Suppressor macrophage treated with lipopolysaccharide for 1 hour (primary cell): ENCODE measurements around the gene GPR55.

ENCODE experiments used
- DNase-seq, 3 donors: peaks; one replicate each; pipeline ENCODE4 v3.0.0-alpha.2; 2020 to 2022

GPR55 gene

DNA sequence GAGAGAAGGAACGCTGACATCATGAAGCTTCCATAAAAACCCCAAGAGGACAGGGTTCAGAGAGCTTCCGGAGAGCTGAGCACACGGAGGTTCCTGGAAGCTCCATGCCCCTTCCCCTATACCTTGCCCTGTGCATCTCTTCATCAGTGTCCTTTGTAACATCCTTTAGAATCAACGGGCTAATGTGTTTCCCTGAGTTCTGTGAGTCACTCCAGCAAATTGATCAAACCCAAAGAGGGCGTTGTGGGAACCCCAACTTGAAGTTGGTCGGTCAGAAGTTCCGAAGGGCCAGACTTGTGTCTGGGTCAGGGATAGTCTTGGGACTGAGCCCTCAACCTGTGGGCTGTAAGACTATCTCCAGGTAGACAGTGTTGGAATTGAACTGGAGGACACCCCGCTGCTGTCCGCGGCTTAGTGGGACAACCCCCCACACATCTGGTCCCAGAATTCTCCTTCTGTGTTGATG lies 25.9 kb upstream of the GPR55 start:
- DNase-seq, result no peak

DNA sequence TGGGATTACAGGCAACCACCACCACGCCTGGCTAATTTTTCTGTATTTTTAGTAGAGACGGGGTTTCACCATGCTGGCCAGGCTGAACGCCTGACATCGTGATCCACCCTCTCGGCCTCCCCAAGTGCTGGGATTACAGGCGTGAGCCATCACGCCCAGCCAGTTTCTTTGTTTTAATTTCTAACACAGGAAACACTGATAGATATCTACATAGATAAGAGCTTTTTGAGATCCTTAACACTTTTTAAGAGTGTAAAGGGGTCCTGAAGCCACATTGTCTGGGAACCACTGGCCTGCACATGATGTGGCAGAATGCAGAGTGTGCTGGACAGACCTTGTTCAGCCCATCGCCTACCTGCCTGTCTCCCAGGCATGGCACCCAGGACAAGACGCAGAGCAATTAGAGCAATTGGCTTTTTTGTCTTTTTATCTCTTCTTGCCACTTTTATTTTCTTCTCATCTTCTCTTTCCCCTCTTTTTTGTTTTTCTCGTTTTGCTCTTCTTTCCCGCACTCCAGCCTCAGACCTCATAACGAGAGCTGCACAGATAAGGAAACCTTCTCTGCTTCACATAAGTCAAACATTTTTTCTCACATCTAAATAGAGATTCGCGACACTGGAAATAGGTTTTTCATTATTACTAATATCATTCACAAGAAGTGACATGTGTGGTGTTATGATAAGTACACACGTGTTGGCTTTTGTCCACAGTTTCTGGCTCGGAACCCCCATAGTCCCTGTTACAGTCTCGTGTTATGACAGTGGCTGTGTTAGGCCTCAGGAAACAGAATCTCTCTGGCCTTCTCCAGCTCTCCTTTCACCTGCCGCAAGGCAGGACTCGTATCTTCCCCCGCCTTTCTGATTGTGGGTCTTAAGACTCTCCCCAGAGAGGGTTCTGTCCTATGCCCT lies 25.2 kb upstream of the GPR55 start:
- no peak for DNase-seq

DNA sequence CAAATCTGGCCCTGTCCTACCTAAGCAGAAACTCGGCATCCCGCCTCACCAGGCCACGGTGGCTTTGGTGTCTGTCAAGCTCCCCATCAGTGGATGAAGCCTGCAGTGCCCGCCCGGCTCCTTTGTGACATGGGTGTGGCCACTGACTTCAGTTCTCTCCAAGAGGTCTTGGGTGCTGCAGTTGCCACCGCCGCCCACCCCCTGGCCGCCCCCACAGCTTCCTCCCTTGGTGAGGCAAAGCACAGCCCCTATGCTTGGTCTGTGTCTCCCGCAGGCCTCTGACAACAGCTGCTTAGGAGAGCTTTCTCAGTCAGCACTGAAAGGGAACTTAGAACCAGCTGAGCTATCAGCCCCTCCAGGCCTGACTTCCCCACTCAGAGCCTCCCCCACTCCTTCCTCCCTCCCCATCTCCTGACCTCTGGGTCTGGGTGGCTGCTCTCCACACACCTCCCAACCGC lies 22.9 kb upstream of the GPR55 start:
- DNase-seq, result peak; percentile 84 to 88 (median 87)

DNA sequence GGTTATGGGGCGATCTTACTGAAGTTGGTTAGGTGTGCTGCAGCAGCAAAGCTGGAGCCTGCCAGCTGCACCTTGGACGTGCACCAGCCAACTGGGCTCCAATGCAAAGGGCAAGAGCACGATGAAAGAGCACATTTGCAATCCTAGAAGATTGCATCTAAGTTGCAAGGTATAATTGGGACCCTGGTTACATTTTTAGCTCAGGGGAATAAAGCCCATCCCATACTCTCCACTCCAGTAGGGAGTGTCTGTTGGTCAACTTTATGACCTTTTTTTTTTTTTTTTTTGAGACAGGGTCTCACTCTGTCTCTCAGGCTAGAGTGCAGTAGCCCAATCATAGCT lies 22.2 kb upstream of the GPR55 start:
- no peak for DNase-seq

DNA sequence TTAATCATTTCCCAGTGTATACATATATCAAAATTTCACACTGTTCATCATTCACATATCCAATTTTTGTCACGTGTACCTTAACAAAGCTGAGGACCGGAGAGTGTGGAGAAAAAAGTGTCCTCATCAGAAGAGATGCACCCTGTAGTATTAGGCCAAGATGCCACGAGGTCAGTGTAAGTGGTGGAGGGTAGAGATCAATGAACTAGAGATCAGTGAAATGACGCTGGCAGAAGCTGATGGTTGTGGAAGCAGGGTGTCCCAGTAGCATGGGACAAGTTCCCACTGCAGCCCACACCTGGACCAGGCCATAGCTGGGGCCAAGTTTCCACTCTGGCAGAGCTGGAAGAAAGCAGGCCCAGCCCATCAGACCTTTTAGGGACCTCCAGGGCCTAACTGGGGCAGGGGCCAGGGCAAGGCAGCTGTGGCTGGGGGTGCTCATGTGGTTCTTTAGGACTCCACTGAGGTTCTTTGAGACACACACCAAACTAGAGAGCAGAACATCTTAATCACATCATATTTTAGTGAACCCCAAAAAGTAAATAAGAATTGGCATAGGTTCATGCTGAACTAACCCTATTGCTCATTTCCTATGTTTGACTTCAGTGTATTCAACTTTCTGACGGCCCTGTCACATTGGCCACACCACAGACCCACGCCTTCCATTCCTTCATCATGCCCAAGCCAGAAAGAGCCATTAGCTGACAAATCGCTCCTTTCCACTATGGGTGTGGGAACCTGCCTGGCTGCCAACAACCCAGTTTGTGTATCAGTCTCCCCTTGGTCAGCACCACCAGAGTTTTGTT lies 21.6 kb upstream of the GPR55 start:
- no peak for DNase-seq

DNA sequence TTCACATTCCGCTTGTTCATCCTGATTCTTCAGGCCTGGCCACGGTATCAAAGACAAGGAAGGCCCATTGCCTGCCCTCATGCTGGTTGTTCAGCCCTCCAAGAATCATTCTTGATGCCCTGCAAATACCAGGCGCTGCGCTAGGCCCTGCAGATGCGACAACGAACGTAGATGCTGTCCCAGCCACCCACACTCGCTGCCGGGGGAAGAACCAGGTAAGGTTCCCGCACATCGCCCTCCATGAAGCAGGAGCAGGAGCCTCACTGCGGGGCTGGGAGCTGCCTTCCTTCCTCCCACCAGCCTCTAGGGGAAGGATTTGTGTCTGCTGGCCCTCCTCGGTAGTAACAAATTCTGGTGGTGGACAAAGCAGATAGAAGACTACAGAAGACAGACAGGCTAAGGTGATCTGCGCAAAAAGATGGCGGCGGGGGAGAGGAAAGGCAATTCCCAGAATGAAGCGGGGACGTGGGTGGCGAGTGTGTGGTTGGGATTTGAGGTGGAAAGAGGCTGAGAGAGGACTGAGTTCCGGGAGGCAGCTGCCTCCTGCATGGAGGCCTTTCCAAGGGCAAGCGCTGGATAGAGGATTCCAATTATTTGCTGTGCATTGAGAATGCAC lies 19.8 kb upstream of the GPR55 start:
- no peak for DNase-seq

GRCh38 chr2:230944123-230944653 lies 19.1 kb upstream of the GPR55 start:
- peak; percentile 68 to 86 (median 74) for DNase-seq

GRCh38 chr2:230942920-230943896 lies 18.2 kb upstream of the GPR55 start:
- peak; percentile 90 to 92 (median 90) for DNase-seq

- no peak for DNase-seq
Observed at GRCh38 chr2:230942371-230942770, 17.3 kb upstream of the GPR55 start.

DNA sequence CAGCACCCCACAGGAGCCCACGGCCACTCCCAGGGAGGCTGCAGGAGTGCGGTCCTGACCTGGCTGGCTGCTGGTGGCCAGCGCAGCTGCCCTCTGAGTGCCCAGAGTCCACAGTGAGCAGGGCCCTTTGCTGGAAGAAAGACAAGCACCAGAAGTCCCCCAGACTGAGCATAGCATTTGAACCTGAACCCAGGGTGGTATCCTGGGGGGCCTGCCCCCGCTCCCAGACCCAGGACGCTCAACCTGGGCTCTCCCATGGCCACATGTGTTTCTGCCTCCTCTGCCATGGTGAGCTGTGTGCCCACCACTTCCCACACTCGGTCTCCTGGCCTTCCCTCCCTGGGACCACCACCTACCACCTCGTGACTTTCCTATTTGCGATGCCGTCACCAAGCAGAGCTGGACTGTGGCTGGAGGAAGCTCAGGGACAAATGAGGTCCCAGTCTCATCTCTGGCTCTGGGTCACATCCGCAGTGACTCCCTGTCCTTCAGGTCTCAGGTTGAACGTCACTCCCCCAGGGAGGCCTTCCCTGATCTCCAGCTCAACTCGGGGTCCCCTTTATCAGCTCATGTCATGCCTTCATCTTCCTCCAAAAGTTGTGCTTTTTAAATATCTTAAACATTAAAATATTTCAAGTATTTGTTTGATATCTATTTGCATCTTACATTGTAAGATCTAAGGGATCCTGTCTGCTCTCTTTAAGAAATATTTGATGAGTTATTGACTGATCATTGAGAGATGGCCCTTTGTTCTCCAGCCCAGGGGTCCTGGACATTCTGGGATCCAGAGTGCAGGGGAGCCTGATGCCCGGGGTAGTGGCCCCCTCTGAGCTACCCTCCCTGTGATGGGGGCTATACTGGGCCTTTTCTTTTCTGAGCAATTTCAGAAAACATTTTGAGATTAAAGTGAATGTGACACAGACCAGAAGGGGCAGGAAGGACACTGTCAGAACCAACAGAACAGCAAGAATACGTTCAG lies 16.4 kb upstream of the GPR55 start:
- DNase-seq, result no peak

GRCh38 chr2:230940471-230940815 lies 15.4 kb upstream of the GPR55 start:
- DNase-seq, result no peak

DNA sequence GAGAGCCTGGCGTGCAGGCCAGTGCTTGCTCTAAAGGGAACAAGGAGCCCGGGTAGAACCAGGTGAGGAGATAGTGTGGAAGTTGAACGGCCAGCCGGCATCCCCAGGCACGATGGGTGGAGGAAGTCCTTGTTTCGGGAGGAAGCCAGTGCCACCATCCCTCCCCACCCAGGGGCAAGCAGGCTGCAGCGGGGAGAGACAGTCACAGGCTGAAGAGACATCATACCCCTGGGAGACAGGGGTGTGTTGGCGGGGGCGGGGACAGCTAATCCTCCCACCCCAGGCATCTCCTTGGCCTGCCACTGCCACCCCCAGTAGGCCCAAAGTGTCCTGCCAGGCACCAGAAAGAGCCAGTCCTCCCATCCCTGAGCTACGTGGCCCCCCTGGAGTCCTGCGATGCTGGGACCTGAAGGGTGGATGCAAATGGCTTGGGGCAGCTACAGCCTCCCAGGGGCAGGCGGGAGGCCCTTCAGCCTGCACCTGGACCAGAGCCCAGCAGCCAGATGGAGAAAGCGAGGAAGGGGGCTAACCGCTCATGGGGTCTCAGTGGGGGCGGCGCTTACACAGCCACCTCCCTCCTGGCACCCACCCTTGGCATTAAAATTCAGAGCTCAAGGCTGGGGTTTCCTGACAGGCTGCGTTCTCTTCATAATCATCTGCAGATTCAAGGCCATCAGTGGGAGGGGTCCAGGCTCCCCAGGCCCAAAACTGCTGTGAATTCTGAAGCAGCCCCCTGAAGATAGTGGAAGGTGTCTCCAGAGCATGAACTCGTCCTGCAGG lies 14.8 kb upstream of the GPR55 start:
- DNase-seq, result no peak

DNA sequence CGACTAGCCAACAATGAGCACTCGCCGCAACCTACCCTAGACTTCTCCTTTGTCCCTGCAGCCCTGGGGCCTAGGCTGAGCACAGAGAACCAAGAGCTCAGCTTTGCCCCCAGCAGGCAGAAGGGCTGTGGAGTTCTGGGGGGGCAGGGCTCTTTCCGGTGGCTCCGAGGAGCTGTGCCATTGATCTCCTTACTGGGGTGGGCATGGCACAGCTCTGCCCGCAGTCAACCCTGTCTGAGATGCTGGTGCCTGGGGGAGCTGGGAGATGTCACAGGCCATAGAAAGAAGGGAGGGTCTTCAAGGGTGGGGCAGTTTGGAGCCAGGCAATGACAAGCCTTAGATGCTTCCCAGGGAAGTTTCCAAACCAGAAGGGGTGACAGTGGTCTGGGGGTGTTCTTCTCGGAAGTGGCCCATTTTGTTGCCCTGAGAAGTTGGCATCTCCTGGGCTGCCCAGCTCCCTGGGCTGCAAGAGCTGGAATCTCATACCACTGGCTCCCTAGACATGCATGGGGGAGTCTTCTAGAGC lies 14.1 kb upstream of the GPR55 start:
- DNase-seq, result no peak

GRCh38 chr2:230938516-230939065 lies 13.5 kb upstream of the GPR55 start:
- no peak for DNase-seq

DNA sequence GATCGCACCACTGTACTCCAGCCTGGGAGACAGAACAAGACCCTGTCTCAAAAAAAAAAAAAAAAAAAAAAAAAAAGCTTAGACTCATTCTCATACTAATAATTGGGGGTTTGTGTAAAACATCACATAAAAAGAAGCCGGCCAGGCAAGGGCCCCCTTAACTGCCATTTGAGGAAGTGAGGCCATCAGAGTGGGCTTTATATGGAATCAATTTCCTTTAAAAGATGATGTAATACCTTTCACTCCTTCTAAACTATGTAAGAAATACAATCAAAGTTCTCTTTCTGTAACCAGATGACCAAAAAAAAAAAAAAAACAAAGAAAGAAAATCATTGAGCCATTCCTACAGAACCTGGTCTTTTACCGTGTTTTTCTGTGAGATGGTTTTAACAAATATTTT lies 13.1 kb upstream of the GPR55 start:
- DNase-seq, result no peak

DNA sequence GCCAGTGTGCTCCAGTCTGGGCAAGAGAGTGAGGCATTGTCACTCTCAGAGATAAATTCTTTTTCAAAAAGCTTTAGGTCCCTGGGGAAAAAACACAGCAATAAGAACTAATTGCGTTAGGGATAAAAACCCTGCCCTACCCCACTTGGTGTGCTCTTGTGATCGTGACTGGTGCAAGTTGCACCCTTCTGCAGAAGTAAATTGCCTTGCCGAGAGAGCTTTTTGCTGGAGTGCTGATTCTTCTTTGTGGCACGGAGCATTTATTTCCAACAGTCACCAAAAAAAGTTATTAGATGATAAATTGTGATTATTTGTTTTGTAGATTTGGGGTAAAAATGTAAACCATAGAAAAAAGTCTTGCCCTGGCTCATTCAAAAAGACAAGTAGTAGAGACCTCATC lies 12.3 kb upstream of the GPR55 start:
- no peak for DNase-seq

- DNase-seq, result peak in 2 of 3 donors; percentile 15 to 33
Observed at GRCh38 chr2:230936243-230936642, 11.2 kb upstream of the GPR55 start.

DNA sequence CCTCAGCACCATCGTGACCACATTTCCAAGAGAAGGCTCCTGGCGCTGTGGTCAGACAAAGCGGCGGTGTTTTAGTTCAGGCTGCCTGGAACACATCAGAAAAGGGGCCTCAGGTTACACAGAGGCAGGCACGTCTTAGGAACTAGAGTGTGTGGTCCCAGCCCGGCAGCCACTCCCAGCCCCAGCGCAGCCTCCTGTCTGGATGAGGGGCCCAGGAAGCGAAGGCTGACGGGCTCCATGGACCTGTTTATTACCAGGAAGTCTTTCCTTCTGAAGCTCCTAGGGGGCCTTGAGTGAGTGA lies 10.0 kb upstream of the GPR55 start:
- DNase-seq, result no peak
